ENCODE data around the gene LECT2. TPM values are rescaled to one million over a fixed set of nuclear protein-coding genes. Genes with fewer than 3 reads are reported as not detected.

LECT2 gene
- total RNA-seq, 1 experiment from 2014 or later, result not detected

GRCh38 chr5:135993335-135993879, 38.6 kb upstream of the LECT2 start:
- no TSS peak for BruUV-seq (replicated peaks)
- CTCF ChIA-PET, result no interaction called here

GRCh38 chr5:135991429-135991828, 36.6 kb upstream of the LECT2 start:
- no peaks in the 10 kb centered on the region for H3K36me3 ChIP-seq (ENCODE audit: control insufficient read depth, insufficient read depth, low read length)
- intact Hi-C loops (cut with micrococcal nuclease; ENCODE audit: unreplicated experiment), result no loop called here
- no peak for ATAC-seq
- TF ChIP-seq CTCF (IDR thresholded peaks at IDR 0.05) (no peak), TCF7L2 (IDR thresholded peaks at IDR 0.05; ENCODE audit: low read depth, low read length) (no peak), POLR2AphosphoS5 (IDR thresholded peaks at IDR 0.05; ENCODE audit: low read depth, low read length) (no peak), SIN3A (IDR thresholded peaks at IDR 0.05; ENCODE audit: borderline replicate concordance, insufficient read depth, low read depth, low read length) (no peak)
- TF ChIP-seq, protein P1, sequence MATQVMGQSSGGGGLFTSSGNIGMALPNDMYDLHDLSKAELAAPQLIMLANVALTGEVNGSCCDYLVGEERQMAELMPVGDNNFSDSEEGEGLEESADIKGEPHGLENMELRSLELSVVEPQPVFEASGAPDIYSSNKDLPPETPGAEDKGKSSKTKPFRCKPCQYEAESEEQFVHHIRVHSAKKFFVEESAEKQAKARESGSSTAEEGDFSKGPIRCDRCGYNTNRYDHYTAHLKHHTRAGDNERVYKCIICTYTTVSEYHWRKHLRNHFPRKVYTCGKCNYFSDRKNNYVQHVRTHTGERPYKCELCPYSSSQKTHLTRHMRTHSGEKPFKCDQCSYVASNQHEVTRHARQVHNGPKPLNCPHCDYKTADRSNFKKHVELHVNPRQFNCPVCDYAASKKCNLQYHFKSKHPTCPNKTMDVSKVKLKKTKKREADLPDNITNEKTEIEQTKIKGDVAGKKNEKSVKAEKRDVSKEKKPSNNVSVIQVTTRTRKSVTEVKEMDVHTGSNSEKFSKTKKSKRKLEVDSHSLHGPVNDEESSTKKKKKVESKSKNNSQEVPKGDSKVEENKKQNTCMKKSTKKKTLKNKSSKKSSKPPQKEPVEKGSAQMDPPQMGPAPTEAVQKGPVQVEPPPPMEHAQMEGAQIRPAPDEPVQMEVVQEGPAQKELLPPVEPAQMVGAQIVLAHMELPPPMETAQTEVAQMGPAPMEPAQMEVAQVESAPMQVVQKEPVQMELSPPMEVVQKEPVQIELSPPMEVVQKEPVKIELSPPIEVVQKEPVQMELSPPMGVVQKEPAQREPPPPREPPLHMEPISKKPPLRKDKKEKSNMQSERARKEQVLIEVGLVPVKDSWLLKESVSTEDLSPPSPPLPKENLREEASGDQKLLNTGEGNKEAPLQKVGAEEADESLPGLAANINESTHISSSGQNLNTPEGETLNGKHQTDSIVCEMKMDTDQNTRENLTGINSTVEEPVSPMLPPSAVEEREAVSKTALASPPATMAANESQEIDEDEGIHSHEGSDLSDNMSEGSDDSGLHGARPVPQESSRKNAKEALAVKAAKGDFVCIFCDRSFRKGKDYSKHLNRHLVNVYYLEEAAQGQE (IDR thresholded peaks at IDR 0.05; ENCODE audit: insufficient read depth in 1 of 2, low read depth in 2 of 2, low read length in 1 of 2), result no peak
- ChIA-PET POLR2A (no interaction called here), CTCF (no interaction called here)
- H3K4me1 ChIP-seq (ENCODE audit: control insufficient read depth, insufficient read depth, low read length), result no peaks in the 10 kb centered on the region
- DNase-seq (ENCODE audit: low read depth, low spot score), result no peak
- H3K4me3 ChIP-seq (ENCODE audit: low read depth in 2 of 2, low read length in 2 of 2), result no peak overlapping the region
- in situ Hi-C loops (cut with HindIII; ENCODE audit: low pct_unique_long_range_greater_than_20kb, low sequenced_read_pairs), result no loop called here
- no TSS peak for BruUV-seq (replicated peaks)
- no peaks in the 10 kb centered on the region for H3K27me3 ChIP-seq (ENCODE audit: control insufficient read depth, insufficient read depth, low read length)
- H3K9me3 ChIP-seq (ENCODE audit: control insufficient read depth, insufficient read depth, low read depth, low read length), result no peaks in the 10 kb centered on the region
- H3K27ac ChIP-seq (ENCODE audit: low read length), result no peak overlapping the region

More at GRCh38 chr5:135993335-135993879, 38.6 kb upstream of the LECT2 start:
- no peaks in the 10 kb centered on the region for H3K36me3 ChIP-seq (ENCODE audit: control insufficient read depth, insufficient read depth, low read length)
- H3K9me3 ChIP-seq (ENCODE audit: control insufficient read depth, insufficient read depth, low read depth, low read length), result no peaks in the 10 kb centered on the region
- no peaks in the 10 kb centered on the region for H3K4me1 ChIP-seq (ENCODE audit: control insufficient read depth, insufficient read depth, low read length)
- H3K27me3 ChIP-seq (ENCODE audit: control insufficient read depth, insufficient read depth, low read length), result no peaks in the 10 kb centered on the region
- in situ Hi-C loops (cut with HindIII; ENCODE audit: low pct_unique_long_range_greater_than_20kb, low sequenced_read_pairs) (no loop called here), intact Hi-C loops (cut with micrococcal nuclease; ENCODE audit: unreplicated experiment) (no loop called here)
- TF ChIP-seq POLR2AphosphoS5 (IDR thresholded peaks at IDR 0.05; ENCODE audit: low read depth, low read length) (no peak), TCF7L2 (IDR thresholded peaks at IDR 0.05; ENCODE audit: low read depth, low read length) (no peak), SIN3A (IDR thresholded peaks at IDR 0.05; ENCODE audit: borderline replicate concordance, insufficient read depth, low read depth, low read length) (no peak), CTCF (IDR thresholded peaks at IDR 0.05) (no peak)
- TF ChIP-seq, protein P1 (IDR thresholded peaks at IDR 0.05; ENCODE audit: insufficient read depth in 1 of 2, low read depth in 2 of 2, low read length in 1 of 2), result no peak
- no peak for ATAC-seq
- H3K4me3 ChIP-seq (ENCODE audit: low read depth in 2 of 2, low read length in 2 of 2), result no peak overlapping the region
- POLR2A ChIA-PET, result no interaction called here
- DNase-seq (ENCODE audit: low read depth, low spot score), result no peak
- H3K27ac ChIP-seq (ENCODE audit: low read length), result no peak overlapping the region
